IMR-90 (cell line): Measurements from ENCODE around the gene CACNA1I. TPM values are rescaled to one million over a fixed set of nuclear protein-coding genes. Genes with fewer than 3 reads are reported as not detected.

ENCODE experiments used
- ATAC-seq: fragments of 200-7000 bp; cut with Tn5 transposase; 2 replicates; pipeline ENCODE4 v1.9.1; 2020; ENCODE audit warnings: low read depth, mild to moderate bottlenecking, moderate library complexity
- BruUV-seq: library from RNA; stranded (reverse); fragments of 400-500 nt; replicated peaks from 2 replicates; lab custom pipeline; 2021; lab: Mats Ljungman, UMichigan
- CTCF ChIA-PET: fragments of 300-600 bp; formaldehyde crosslinking; extraction: SDS; loops from one replicate; lab custom pipeline; 2021; ENCODE audit warnings: antibody characterized with exemption; lab: Yijun Ruan, JAX
- POLR2A ChIA-PET: fragments of 300-600 bp; sonication (Branson Sonifier 250); formaldehyde crosslinking; loops from one replicate; lab custom pipeline; 2022; ENCODE audit warnings: antibody characterized with exemption; ENCODE audit not compliant: unreplicated experiment; lab: Charles Lee
- DNase-seq: peaks from one replicate; pipeline ENCODE4 v3.0.0; 2013
- H2AFZ ChIP-seq: replicated peaks from 2 replicates; pipeline ENCODE3; 2013; ENCODE audit warnings: low read length, mild to moderate bottlenecking; ENCODE audit not compliant: poor library complexity
- H2AK5ac ChIP-seq: 2 replicates; pipeline ENCODE4 v1.6.1; 2013; ENCODE audit warnings: low read depth, low read length, inconsistent platforms
- H2AK9ac ChIP-seq: replicated peaks from 2 replicates; pipeline ENCODE3; 2013; ENCODE audit warnings: mild to moderate bottlenecking, low read depth, low read length, moderate library complexity; ENCODE audit not compliant: poor library complexity
- H2BK120ac ChIP-seq: 2 replicates; pipeline ENCODE4 v1.6.1; 2013; ENCODE audit warnings: low read depth, low read length, inconsistent platforms
- H2BK15ac ChIP-seq: 3 replicates; pipeline ENCODE4 v1.6.1; 2013; ENCODE audit warnings: low read depth, low read length, inconsistent platforms
- H2BK20ac ChIP-seq: 2 replicates; pipeline ENCODE4 v1.6.1; 2013; ENCODE audit warnings: low read depth, mild to moderate bottlenecking, inconsistent platforms, low read length, moderate library complexity
- H2BK5ac ChIP-seq: 2 replicates; pipeline ENCODE4 v1.6.1; 2013; ENCODE audit warnings: mild to moderate bottlenecking, low read depth, low read length, inconsistent platforms; ENCODE audit not compliant: poor library complexity, severe bottlenecking
- H3K14ac ChIP-seq: replicated peaks from 2 replicates; pipeline ENCODE4 v1.6.1; 2013; ENCODE audit warnings: low read depth, low read length, inconsistent platforms
- H3K18ac ChIP-seq: 2 replicates; pipeline ENCODE4 v1.6.1; 2013; ENCODE audit warnings: low read depth, low read length, control low read depth
- H3K23ac ChIP-seq: 2 replicates; pipeline ENCODE4 v1.6.1; 2013; ENCODE audit warnings: low read depth, low read length, inconsistent platforms
- H3K27ac ChIP-seq: 2 replicates; pipeline ENCODE4 v1.5.1; 2013; ENCODE audit warnings: mild to moderate bottlenecking, control low read depth, low read length; ENCODE audit not compliant: insufficient read depth
- H3K27me3 ChIP-seq: 2 replicates; pipeline ENCODE4 v1.6.1; 2013; ENCODE audit warnings: low read length; ENCODE audit not compliant: control insufficient read depth, insufficient read depth
- H3K36me3 ChIP-seq: 2 replicates; pipeline ENCODE4 v1.6.1; 2013; ENCODE audit warnings: low read length, mixed read lengths; ENCODE audit not compliant: control insufficient read depth, insufficient read depth
- H3K4ac ChIP-seq: 2 replicates; pipeline ENCODE4 v1.6.1; 2013; ENCODE audit warnings: low read depth, low read length, inconsistent platforms
- H3K4me1 ChIP-seq: 2 replicates; pipeline ENCODE4 v1.6.1; 2013; ENCODE audit warnings: low read length, mixed read lengths; ENCODE audit not compliant: control insufficient read depth, insufficient read depth
- H3K4me2 ChIP-seq: 2 replicates; pipeline ENCODE4 v1.6.1; 2013; ENCODE audit warnings: low read depth, mild to moderate bottlenecking, control low read depth, low read length, moderate library complexity
- H3K4me3 ChIP-seq: 2 replicates; pipeline ENCODE4 v1.5.1; 2013; ENCODE audit warnings: low read depth, mild to moderate bottlenecking, control low read depth, low read length, moderate library complexity; ENCODE audit not compliant: insufficient read depth
- H3K56ac ChIP-seq: 2 replicates; pipeline ENCODE4 v1.6.1; 2013; ENCODE audit warnings: low read length, inconsistent platforms; ENCODE audit not compliant: insufficient read depth; ENCODE audit errors: extremely low read depth
- H3K79me1 ChIP-seq, 2 experiments: 2 replicates each; pipeline ENCODE4 v1.6.1; 2013; ENCODE audit warnings: low read length in 2 of 2, inconsistent platforms in 1 of 2, low read depth in 1 of 2
- H3K9ac ChIP-seq: 2 replicates; pipeline ENCODE4 v1.6.1; 2013; ENCODE audit warnings: low read depth, low read length, control low read depth
- H3K9me1 ChIP-seq: 2 replicates; pipeline ENCODE4 v1.6.1; 2013; ENCODE audit warnings: low read length, inconsistent platforms; ENCODE audit not compliant: insufficient read depth
- H3K9me3 ChIP-seq: 2 replicates; pipeline ENCODE4 v1.6.1; 2013; ENCODE audit warnings: low read length; ENCODE audit not compliant: control insufficient read depth, insufficient read depth
- H4K20me1 ChIP-seq: 2 replicates; pipeline ENCODE4 v1.6.1; 2013; ENCODE audit warnings: low read length, inconsistent platforms; ENCODE audit not compliant: insufficient read depth
- H4K5ac ChIP-seq: 2 replicates; pipeline ENCODE4 v1.6.1; 2013; ENCODE audit warnings: mild to moderate bottlenecking, low read depth, low read length, control low read depth
- H4K8ac ChIP-seq, 2 experiments: 2 replicates each; pipeline ENCODE4 v1.6.1; 2013; ENCODE audit warnings: low read depth in 2 of 2, low read length in 2 of 2, control low read depth in 1 of 2, inconsistent platforms in 1 of 2
- H4K91ac ChIP-seq: 2 replicates; pipeline ENCODE4 v1.6.1; 2013; ENCODE audit warnings: low read depth, low read length, inconsistent platforms; ENCODE audit not compliant: insufficient read depth
- BHLHE40 ChIP-seq: fragments of 150-350 bp; IDR thresholded peaks from 2 replicates; pipeline ENCODE4 v1.6.1; 2016; ENCODE audit warnings: mild to moderate bottlenecking, low read depth, low read length
- CEBPB ChIP-seq: IDR thresholded peaks from 2 replicates; pipeline ENCODE4 v1.6.1; 2012; ENCODE audit warnings: low read depth, low read length, improper control_type of control experiment
- CHD1 ChIP-seq: IDR thresholded peaks from 2 replicates; pipeline ENCODE4 v1.6.1; 2012; ENCODE audit warnings: low read depth, low read length, improper control_type of control experiment
- FOS ChIP-seq: fragments of 150-350 bp; IDR thresholded peaks from 2 replicates; pipeline ENCODE4 v1.6.1; 2016; ENCODE audit warnings: low read depth, low read length
- MAFK ChIP-seq: IDR thresholded peaks from 2 replicates; pipeline ENCODE4 v1.6.1; 2012; ENCODE audit warnings: low read depth, low read length, improper control_type of control experiment
- MAZ ChIP-seq: IDR thresholded peaks from 2 replicates; pipeline ENCODE4 v1.6.1; 2012; ENCODE audit warnings: low read depth, mild to moderate bottlenecking, low read length, improper control_type of control experiment, moderate library complexity, borderline replicate concordance
- MXI1 ChIP-seq: IDR thresholded peaks from 2 replicates; pipeline ENCODE4 v1.6.1; 2012; ENCODE audit warnings: low read depth, mild to moderate bottlenecking, low read length, moderate library complexity, borderline replicate concordance
- NFE2L2 ChIP-seq: fragments of 150-350 bp; IDR thresholded peaks from 2 replicates; pipeline ENCODE4 v1.6.1; 2016; ENCODE audit warnings: low read depth, mild to moderate bottlenecking, low read length
- POLR2A ChIP-seq: IDR thresholded peaks from 2 replicates; pipeline ENCODE4 v1.6.1; 2012; ENCODE audit warnings: mild to moderate bottlenecking, low read depth, low read length
- RAD21 ChIP-seq: IDR thresholded peaks from 2 replicates; pipeline ENCODE4 v1.6.1; 2012; ENCODE audit warnings: low read length, improper control_type of control experiment
- RCOR1 ChIP-seq: IDR thresholded peaks from 2 replicates; pipeline ENCODE4 v1.6.1; 2012; ENCODE audit warnings: mild to moderate bottlenecking, low read length, improper control_type of control experiment; ENCODE audit not compliant: insufficient replicate concordance
- RFX5 ChIP-seq: IDR thresholded peaks from 2 replicates; pipeline ENCODE4 v1.8.0; 2012; ENCODE audit warnings: low read depth, mild to moderate bottlenecking, low read length, moderate library complexity
- SMC3 ChIP-seq: fragments of 150-350 bp; IDR thresholded peaks from 2 replicates; pipeline ENCODE4 v1.6.1; 2016; ENCODE audit warnings: low read depth, mild to moderate bottlenecking, antibody characterized with exemption, low read length, moderate library complexity
- WGBS, 2 experiments: methylation state at CpG; one replicate each; pipeline versions ENCODE4 v1.1.5 to v1.1.7; 2013; ENCODE audit warnings: missing lambda C conversion rate in 2 of 2; ENCODE audit not compliant: insufficient read length in 1 of 2; ENCODE audit errors: extremely low coverage in 2 of 2; 5-methylcytosine and 5-hydroxymethylcytosine counted together
- dilution Hi-C: fragments of 300-500 bp; cut with HindIII; formaldehyde crosslinking; loops from one replicate; pipeline ENCODE4 v1.14.3; 2018; ENCODE audit warnings: low sequenced_read_pairs; ENCODE audit not compliant: unreplicated experiment
- in situ Hi-C: fragments of 300-500 bp; cut with MboI; formaldehyde crosslinking; loops from 3 replicates; pipeline ENCODE4 v1.14.3; 2019; ENCODE audit warnings: low sequenced_read_pairs, inconsistent platforms, mixed read lengths
- intact Hi-C: fragments of 100-400 bp; cut with micrococcal nuclease; formaldehyde crosslinking; loops from 2 replicates; pipeline ENCODE4 v1.10.0; 2022
- polyA plus RNA-seq, 3 experiments: library from polyadenylated mRNA; depleted of rRNA; stranded (reverse); fragments of >200 nt; gene quantifications; 2 replicates each; pipeline ENCODE4 v1.2.3, GENCODE V29; 2012; ENCODE audit warnings: low replicate concordance in 1 of 3
- total RNA-seq: library from RNA; depleted of rRNA; stranded (reverse); fragments of >200 nt; gene quantifications from 2 replicates; pipeline ENCODE4 v1.2.3, GENCODE V29; 2012
- TF ChIP-seq, protein P1 (sequence below): conservative IDR thresholded peaks from 2 replicates; pipeline ENCODE4 v1.5.1; 2012; ENCODE audit warnings: mild to moderate bottlenecking, low read depth, low read length, improper control_type of control experiment
- TF ChIP-seq, protein P2 (sequence below): fragments of 150-350 bp; IDR thresholded peaks from 2 replicates; pipeline ENCODE4 v1.6.1; 2016; ENCODE audit warnings: low read depth, mild to moderate bottlenecking, low read length, moderate library complexity, borderline replicate concordance
- TF ChIP-seq, protein P3 (sequence below): fragments of 150-350 bp; IDR thresholded peaks from 2 replicates; pipeline ENCODE4 v1.6.1; 2017; ENCODE audit warnings: mild to moderate bottlenecking, antibody characterized with exemption, low read length, low read depth

CACNA1I gene
- total and polyA plus RNA-seq, 2 of the 4 experiments (the other 2 are of a cell fraction), result under 0.01 to 0.02 TPM

DNA sequence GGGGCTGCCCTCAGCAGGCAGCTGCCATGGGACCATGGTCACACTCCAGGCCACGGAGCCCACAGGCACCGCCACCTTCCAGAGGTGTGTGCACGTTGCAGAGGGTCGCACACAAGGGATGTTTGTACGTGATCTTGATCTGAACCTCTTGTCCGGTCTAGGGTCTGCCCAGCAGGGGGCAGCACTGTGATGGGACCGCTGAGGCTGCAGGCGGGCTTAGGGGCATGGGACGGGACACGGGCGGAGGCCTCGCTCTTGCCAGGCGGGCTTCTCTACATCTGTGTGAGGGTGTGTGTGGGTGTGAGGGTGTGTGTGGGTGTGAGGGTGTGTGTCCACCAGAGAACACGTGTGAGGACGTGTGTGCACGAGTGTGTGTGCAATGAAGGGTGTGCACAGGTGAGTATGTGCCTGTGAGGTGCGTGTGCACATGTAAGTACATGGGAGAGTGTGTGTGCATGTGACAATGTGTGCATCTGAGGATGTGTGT lies 52.4 kb downstream of the CACNA1I start:
- no peaks in the 10 kb centered on the region for H3K36me3 ChIP-seq
- H3K9me1 ChIP-seq, result 0 out of 2 replicates have a peak, but pooled peaks cover 5% of the 10 kb centered on the region
- intact Hi-C loops, result loop anchor here (2.0 to 10.0 kb wide), 2 partner anchors 182 to 402 kb away; no protein-coding TSS in a partner anchor
- no peak overlapping the region for H2BK5ac ChIP-seq
- H3K14ac ChIP-seq, result no peak overlapping the region
- peak overlapping the region; percentile 13 for H2AFZ ChIP-seq
- dilution Hi-C loops, result no loop called here
- in situ Hi-C loops, result no loop called here
- WGBS, 2 experiments, result 30% methylated on average over 17 of the region's 17 CpGs; no CpG with 5 or more reads in 1 of the 2 experiments
- no peak overlapping the region for H3K56ac ChIP-seq
- no peaks in the 10 kb centered on the region; the same call in 1 of the 2 replicates for H4K20me1 ChIP-seq
- no peak overlapping the region for H2BK15ac ChIP-seq
- H3K9me3 ChIP-seq, result no peaks in the 10 kb centered on the region
- no peak overlapping the region for H2BK120ac ChIP-seq
- no peak overlapping the region for H3K9ac ChIP-seq
- no peak overlapping the region for H4K8ac ChIP-seq
- H3K4me3 ChIP-seq, result no peak overlapping the region
- no peak overlapping the region for H3K4ac ChIP-seq
- no peak overlapping the region for H4K5ac ChIP-seq
- no peak overlapping the region for H2AK5ac ChIP-seq
- H3K79me1 ChIP-seq, result no peaks in the 10 kb centered on the region
- H3K27ac ChIP-seq, result no peak overlapping the region
- POLR2A ChIA-PET, result no interaction called here
- CTCF ChIA-PET, result no interaction called here
- H2AK9ac ChIP-seq, result no peak overlapping the region
- H2BK20ac ChIP-seq, result no peak overlapping the region
- no peak overlapping the region for H3K18ac ChIP-seq
- peak; percentile 9 for DNase-seq
- H3K4me2 ChIP-seq, result no peak overlapping the region
- H4K91ac ChIP-seq, result no peak overlapping the region
- no TSS peak for BruUV-seq
- ATAC-seq, result peak; percentile 70
- no peak for TF ChIP-seq FOS
- TF ChIP-seq NFE2L2, result no peak
- TF ChIP-seq POLR2A, result no peak
- TF ChIP-seq, protein P1, sequence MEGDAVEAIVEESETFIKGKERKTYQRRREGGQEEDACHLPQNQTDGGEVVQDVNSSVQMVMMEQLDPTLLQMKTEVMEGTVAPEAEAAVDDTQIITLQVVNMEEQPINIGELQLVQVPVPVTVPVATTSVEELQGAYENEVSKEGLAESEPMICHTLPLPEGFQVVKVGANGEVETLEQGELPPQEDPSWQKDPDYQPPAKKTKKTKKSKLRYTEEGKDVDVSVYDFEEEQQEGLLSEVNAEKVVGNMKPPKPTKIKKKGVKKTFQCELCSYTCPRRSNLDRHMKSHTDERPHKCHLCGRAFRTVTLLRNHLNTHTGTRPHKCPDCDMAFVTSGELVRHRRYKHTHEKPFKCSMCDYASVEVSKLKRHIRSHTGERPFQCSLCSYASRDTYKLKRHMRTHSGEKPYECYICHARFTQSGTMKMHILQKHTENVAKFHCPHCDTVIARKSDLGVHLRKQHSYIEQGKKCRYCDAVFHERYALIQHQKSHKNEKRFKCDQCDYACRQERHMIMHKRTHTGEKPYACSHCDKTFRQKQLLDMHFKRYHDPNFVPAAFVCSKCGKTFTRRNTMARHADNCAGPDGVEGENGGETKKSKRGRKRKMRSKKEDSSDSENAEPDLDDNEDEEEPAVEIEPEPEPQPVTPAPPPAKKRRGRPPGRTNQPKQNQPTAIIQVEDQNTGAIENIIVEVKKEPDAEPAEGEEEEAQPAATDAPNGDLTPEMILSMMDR, result peak; percentile 52
- no peak for TF ChIP-seq MAFK
- no peak for TF ChIP-seq MAZ
- TF ChIP-seq BHLHE40, result no peak
- TF ChIP-seq CHD1, result no peak
- no peak for TF ChIP-seq CEBPB
- TF ChIP-seq, protein P2, sequence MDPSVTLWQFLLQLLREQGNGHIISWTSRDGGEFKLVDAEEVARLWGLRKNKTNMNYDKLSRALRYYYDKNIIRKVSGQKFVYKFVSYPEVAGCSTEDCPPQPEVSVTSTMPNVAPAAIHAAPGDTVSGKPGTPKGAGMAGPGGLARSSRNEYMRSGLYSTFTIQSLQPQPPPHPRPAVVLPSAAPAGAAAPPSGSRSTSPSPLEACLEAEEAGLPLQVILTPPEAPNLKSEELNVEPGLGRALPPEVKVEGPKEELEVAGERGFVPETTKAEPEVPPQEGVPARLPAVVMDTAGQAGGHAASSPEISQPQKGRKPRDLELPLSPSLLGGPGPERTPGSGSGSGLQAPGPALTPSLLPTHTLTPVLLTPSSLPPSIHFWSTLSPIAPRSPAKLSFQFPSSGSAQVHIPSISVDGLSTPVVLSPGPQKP, result no peak
- no peak for TF ChIP-seq RCOR1
- TF ChIP-seq RFX5, result no peak
- TF ChIP-seq, protein P3, sequence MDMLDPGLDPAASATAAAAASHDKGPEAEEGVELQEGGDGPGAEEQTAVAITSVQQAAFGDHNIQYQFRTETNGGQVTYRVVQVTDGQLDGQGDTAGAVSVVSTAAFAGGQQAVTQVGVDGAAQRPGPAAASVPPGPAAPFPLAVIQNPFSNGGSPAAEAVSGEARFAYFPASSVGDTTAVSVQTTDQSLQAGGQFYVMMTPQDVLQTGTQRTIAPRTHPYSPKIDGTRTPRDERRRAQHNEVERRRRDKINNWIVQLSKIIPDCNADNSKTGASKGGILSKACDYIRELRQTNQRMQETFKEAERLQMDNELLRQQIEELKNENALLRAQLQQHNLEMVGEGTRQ, result no peak
- no peak for TF ChIP-seq MXI1
- TF ChIP-seq RAD21, result peak; percentile 67
- TF ChIP-seq SMC3, result peak; percentile 55; the same call in 1 of the 2 replicates
- peaks cover 37% of the 10 kb centered on the region for H3K27me3 ChIP-seq
- H3K23ac ChIP-seq, result no peak overlapping the region
- H3K4me1 ChIP-seq, result no peaks in the 10 kb centered on the region
